ENCODE measurements around the gene KRTAP4-12. TPM values are rescaled to one million over a fixed set of nuclear protein-coding genes. Genes with fewer than 3 reads are reported as not detected.
"Not testable (repeated sequence)": the region's sequence is repeated elsewhere in the genome, so short reads cannot be mapped to it uniquely, and the experiment has no call there.

The KRTAP4-12 gene
- total and polyA plus RNA-seq, 3 donors from 2014 or later = not detected

DNA sequence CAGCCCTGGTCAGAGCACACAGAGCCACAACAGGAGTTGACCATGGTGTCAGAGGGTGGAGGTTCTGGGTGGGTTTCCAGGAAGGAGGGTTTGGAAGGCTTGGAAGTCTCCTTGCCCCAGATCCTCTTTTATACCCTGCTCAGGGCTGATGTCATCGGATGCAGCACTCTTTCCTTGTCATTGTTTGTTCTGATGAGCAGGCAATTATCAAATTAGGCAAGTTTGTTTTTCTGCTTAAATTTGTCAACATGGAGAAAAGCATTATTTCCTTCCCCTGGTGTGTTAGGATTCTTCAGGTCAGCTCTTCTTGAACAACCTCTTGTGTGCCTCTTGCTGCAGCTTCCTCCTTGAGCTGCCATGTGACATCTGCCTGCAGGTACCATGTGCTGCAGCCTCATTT lies 36.7 kb upstream of the KRTAP4-12 start, which contains the start of gene KRTAP4-4:
KRTAP4-4 (minus strand) TSS at position 101 of the 400 bp plus-strand sequence; CDS start at position 44, 57 bp downstream.
- no peak for TF ChIP-seq POLR2A (IDR thresholded peaks at IDR 0.05)
- TF ChIP-seq CTCF (IDR thresholded peaks at IDR 0.05) = no peak
- intact Hi-C loops (cut with DNase I; ENCODE audit: low total_unique reads) = no loop called here
- WGBS, 2 donors = 86 to 100% methylated on average over 1 of the region's 1 CpG
- no peaks in the 10 kb centered on the region for H3K36me3 ChIP-seq (ENCODE audit: low read depth, missing control alignments)
- no peaks in the 10 kb centered on the region for H3K4me1 ChIP-seq
- H3K4me3 ChIP-seq = no peak within 1 kb of the TSS
- H3K9me3 ChIP-seq = no peaks in the 10 kb centered on the region
- no peak for DNase-seq
- no peak within 1 kb of the TSS for H3K27ac ChIP-seq
- H3K27me3 ChIP-seq = no peaks in the 10 kb centered on the region

DNA sequence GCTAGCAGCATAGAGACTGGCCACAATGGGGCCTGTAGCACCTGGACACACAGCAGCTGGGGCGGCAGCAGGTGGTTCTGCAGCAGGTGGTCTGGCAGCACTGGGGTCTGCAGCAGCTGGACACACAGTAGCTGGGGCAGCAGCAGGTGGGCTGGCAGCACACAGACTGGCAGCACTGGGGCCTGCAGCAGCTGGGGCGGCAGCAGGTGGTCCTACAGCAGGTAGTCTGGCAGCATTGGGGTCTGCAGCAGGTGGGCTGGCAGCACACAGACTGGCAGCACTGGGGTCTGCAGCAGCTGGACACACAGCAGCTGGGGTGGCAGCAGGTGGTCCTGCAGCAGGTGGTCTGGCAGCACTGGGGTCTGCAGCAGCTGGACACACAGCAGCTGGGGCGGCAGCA lies 36.2 kb upstream of the KRTAP4-12 start:
- intact Hi-C loops (cut with DNase I; ENCODE audit: low total_unique reads); DNase-seq: not testable (repeated sequence)
- 93% methylated on average over 3 of the region's 3 CpGs; no CpG with 5 or more reads in 1 of the 2 donors for WGBS, 2 donors

DNA sequence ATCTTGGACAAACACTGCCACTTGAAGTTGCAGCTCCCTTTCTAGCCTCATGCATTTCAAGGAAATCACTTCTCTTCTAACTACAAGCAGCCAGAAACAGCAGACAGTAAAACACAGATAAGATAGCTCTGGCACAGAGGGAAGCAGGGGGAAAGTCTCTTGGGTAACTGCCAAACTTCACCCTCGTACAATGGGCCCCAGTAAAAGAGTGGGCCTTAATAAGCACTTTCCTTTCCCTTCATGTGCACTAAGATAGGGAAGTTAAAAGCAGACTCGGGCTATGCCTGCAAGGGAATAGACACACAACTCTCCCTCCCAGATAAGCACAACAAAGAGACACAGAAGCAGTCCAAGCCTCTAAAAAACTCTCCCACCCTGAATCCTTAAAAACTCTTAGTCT lies 29.9 kb upstream of the KRTAP4-12 start:
- H3K9me3 ChIP-seq = no peaks in the 10 kb centered on the region
- no peak overlapping the region for H3K4me3 ChIP-seq
- 18 to 38% methylated on average over 2 of the region's 2 CpGs for WGBS, 2 donors
- peak; percentile 41 for DNase-seq
- H3K4me1 ChIP-seq = no peaks in the 10 kb centered on the region
- H3K27me3 ChIP-seq = no peaks in the 10 kb centered on the region
- no peaks in the 10 kb centered on the region for H3K36me3 ChIP-seq (ENCODE audit: low read depth, missing control alignments)
- no peak overlapping the region for H3K27ac ChIP-seq
- intact Hi-C loops (cut with DNase I; ENCODE audit: low total_unique reads) = no loop called here
- TF ChIP-seq POLR2A (IDR thresholded peaks at IDR 0.05) (no peak), CTCF (IDR thresholded peaks at IDR 0.05) (no peak)

More for the DNA sequence above, 36.2 kb upstream of the KRTAP4-12 start:
- H3K9me3 ChIP-seq; H3K27me3 ChIP-seq; H3K27ac ChIP-seq; H3K36me3 ChIP-seq (ENCODE audit: low read depth, missing control alignments); H3K4me3 ChIP-seq; H3K4me1 ChIP-seq: not testable (repeated sequence)

- Histone ChIP-seq H3K36me3 (ENCODE audit: low read depth, missing control alignments) (no peaks in the 10 kb centered on the region), H3K27me3 (no peaks in the 10 kb centered on the region), H3K4me1 (no peaks in the 10 kb centered on the region), H3K27ac (no peak overlapping the region), H3K4me3 (no peak overlapping the region), H3K9me3 (no peaks in the 10 kb centered on the region)
- 69 to 75% methylated on average over 2 of the region's 2 CpGs for WGBS, 2 donors
- no peak for TF ChIP-seq POLR2A (IDR thresholded peaks at IDR 0.05)
- intact Hi-C loops (cut with DNase I; ENCODE audit: low total_unique reads) = no loop called here
- DNase-seq = no peak
Measured at GRCh38 chr17:41151525-41151924, 27.5 kb upstream of the KRTAP4-12 start.

DNA sequence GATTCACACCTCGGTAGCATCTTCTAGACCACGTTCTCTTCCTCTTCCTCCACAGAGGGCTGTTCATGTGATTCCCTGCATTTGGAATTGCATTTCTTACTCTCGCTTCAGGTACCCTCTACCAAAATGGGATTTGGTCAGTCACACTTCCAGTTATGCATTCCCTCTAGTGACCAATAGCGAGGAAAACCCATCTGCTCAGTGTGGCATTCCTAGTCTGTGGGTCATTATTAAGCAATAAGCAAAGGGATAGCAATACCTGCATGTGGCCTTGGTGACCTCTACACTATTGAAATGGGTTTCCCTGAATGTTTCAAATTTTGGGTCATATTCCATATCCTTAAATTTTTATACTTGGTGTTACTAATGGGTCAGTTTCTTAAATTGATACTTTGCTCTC lies 26.0 kb upstream of the KRTAP4-12 start:
- TF ChIP-seq POLR2A (IDR thresholded peaks at IDR 0.05) (no peak), CTCF (IDR thresholded peaks at IDR 0.05) (no peak)

GRCh38 chr17:41149652-41149985 lies 25.6 kb upstream of the KRTAP4-12 start, which contains the start of gene KRTAP4-5:
Gene KRTAP4-5 (minus strand): TSS chr17:41149825. CDS start chr17:41149767, 58 bp downstream.
- Histone ChIP-seq H3K36me3 (ENCODE audit: low read depth, missing control alignments) (no peaks in the 10 kb centered on the region), H3K27ac (no peak within 1 kb of the TSS), H3K4me1 (no peaks in the 10 kb centered on the region), H3K4me3 (no peak within 1 kb of the TSS), H3K9me3 (no peaks in the 10 kb centered on the region), H3K27me3 (no peaks in the 10 kb centered on the region)
- no peak for TF ChIP-seq POLR2A (IDR thresholded peaks at IDR 0.05)
- no peak for TF ChIP-seq CTCF (IDR thresholded peaks at IDR 0.05)
- DNase-seq = no peak
- WGBS, 2 donors = 45 to 67% methylated on average over 2 of the region's 2 CpGs
- intact Hi-C loops (cut with DNase I; ENCODE audit: low total_unique reads) = no loop called here

More for the DNA sequence above, 26.0 kb upstream of the KRTAP4-12 start:
- Histone ChIP-seq H3K27me3 (no peaks in the 10 kb centered on the region), H3K27ac (no peak overlapping the region), H3K9me3 (no peaks in the 10 kb centered on the region), H3K4me1 (no peaks in the 10 kb centered on the region), H3K4me3 (no peak overlapping the region), H3K36me3 (ENCODE audit: low read depth, missing control alignments) (no peaks in the 10 kb centered on the region)
- WGBS, 2 donors = 83 to 91% methylated on average over 4 of the region's 4 CpGs
- intact Hi-C loops (cut with DNase I; ENCODE audit: low total_unique reads) = no loop called here
- DNase-seq = no peak

DNA sequence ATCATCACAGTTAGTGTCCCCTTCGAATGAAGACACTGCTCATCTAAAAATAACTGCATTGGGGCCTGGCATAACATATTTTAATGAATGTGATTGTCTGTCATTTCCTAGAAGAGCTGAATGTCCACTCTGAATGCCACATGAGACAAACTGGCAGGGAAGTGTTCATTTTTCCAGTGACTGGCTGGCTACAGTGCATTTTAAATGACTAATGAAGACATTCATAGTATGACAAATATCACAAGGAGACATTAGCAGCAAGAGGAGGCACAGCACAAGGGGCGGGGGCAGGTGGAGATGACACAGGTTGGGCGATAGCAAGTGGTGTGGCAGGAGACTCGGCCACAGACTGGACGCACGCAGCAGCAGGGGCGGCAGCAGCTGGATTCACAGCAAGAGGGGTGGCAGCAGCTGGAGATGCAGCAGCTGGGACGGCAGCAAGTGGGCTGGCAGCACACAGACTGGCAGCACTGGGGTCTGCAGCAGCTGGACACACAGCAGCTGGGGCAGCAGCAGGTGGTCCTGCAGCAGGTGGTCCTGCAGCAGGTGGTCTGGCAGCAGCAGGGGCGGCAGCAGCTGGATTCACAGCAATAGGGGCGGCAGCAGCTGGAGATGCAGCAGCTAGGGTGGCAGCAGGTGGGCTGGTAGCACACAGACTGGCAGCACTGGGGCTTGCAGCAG lies 25.1 kb upstream of the KRTAP4-12 start:
- H3K36me3 ChIP-seq (ENCODE audit: low read depth, missing control alignments); H3K27me3 ChIP-seq; H3K4me1 ChIP-seq; H3K27ac ChIP-seq; H3K9me3 ChIP-seq; H3K4me3 ChIP-seq; intact Hi-C loops (cut with DNase I; ENCODE audit: low total_unique reads); DNase-seq: not testable (repeated sequence)
- 85 to 88% methylated on average over 10 of the region's 10 CpGs for WGBS, 2 donors

All from testis (tissue), 3 donors.